Raji (cell line): ENCODE results near the gene ABCF2.
A peak's percentile ranks its signal among the peaks of the same experiment; 100 is the strongest.

ENCODE experiments used
- POLR2A ChIP-seq: IDR thresholded peaks from 2 replicates; pipeline ENCODE4 v1.6.1; 2011; ENCODE audit warnings: low read depth, low read length, control low read depth; ENCODE audit not compliant: insufficient read depth

ABCF2 gene

GRCh38 chr7:151238924-151239836, 12.2 kb upstream of the ABCF2 start:
- no peak for TF ChIP-seq POLR2A

DNA sequence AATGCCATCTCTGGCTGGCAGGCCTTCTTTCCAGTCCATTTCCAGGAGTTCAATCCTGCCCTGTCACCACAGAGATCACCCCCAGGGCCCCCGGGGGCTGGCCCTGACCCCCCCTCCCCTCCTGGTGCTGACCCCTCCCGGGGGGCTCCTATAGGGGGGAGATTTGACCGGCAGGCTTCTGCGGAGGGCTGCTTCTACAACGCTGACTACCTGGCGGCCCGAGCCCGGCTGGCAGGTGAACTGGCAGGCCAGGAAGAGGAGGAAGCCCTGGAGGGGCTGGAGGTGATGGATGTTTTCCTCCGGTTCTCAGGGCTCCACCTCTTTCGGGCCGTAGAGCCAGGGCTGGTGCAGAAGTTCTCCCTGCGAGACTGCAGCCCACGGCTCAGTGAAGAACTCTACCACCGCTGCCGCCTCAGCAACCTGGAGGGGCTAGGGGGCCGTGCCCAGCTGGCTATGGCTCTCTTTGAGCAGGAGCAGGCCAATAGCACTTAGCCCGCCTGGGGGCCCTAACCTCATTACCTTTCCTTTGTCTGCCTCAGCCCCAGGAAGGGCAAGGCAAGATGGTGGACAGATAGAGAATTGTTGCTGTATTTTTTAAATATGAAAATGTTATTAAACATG, 11.3 kb upstream of the ABCF2 start:
- TF ChIP-seq POLR2A: no peak

GRCh38 chr7:151237244-151238189, 10.5 kb upstream of the ABCF2 start:
- TF ChIP-seq POLR2A: no peak

GRCh38 chr7:151236406-151236805, 9.4 kb upstream of the ABCF2 start:
- TF ChIP-seq POLR2A: no peak

- no peak for TF ChIP-seq POLR2A
Measured at GRCh38 chr7:151235091-151235787, 8.2 kb upstream of the ABCF2 start.

- no peak for TF ChIP-seq POLR2A
Measured at GRCh38 chr7:151233804-151234203, 6.8 kb upstream of the ABCF2 start.

- no peak for TF ChIP-seq POLR2A
Measured at GRCh38 chr7:151232917-151233701, 6.1 kb upstream of the ABCF2 start.

- peak; percentile 98 for TF ChIP-seq POLR2A
Measured at GRCh38 chr7:151232091-151232916, 5.3 kb upstream of the ABCF2 start, which contains the start of gene CHPF2. TSS of gene CHPF2 (plus strand) at chr7:151232483. CDS start at chr7:151234012, 1,529 bp downstream.

DNA sequence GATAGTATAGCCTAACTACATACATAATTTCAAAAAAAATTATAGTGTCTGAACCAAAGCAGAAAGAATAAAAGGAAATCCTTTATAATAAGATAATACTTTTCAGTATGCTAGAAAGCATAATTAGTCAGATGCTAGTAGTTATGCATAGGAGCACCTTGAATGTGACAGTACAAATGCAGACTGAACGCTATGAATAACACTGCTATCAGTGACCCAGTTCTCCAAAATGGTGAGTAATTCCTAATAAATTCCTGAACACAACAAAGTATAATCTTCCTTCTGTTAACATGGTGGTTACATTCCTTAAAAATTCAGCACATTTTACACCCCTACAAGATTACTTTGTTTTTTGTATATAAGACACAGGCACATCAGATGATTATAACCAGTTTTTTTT, 4.1 kb upstream of the ABCF2 start:
- TF ChIP-seq POLR2A: no peak

GRCh38 chr7:151229249-151229648, 2.2 kb upstream of the ABCF2 start:
- no peak for TF ChIP-seq POLR2A

GRCh38 chr7:151228024-151228866, 1.2 kb upstream of the ABCF2 start:
- TF ChIP-seq POLR2A: no peak

- no peak for TF ChIP-seq POLR2A
Measured at GRCh38 chr7:151226560-151226874, 488 bp downstream of the ABCF2 start.
